ENCODE measurements around the gene COQ3.

COQ3 gene

DNA sequence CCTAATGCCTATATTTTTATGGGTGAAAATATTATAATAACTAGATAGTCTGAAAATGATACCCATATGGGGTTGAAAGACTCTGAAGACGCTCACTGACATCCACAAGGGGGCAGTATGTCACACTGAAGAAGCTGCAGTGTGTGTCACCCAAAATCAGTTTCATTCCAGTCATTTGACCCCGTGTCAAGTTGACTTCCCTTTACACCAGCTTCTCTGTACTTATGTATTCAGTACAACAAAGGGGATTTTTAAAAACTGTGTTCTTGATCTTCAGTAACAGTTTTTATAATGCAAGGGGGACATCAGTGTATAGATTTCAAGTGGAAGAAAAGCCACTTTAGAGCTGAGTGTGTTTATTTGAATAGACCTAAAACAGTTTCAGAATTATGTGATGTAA lies 63.8 kb downstream of the COQ3 start:
- DNase-seq: peak; percentile 46 to 81

DNA sequence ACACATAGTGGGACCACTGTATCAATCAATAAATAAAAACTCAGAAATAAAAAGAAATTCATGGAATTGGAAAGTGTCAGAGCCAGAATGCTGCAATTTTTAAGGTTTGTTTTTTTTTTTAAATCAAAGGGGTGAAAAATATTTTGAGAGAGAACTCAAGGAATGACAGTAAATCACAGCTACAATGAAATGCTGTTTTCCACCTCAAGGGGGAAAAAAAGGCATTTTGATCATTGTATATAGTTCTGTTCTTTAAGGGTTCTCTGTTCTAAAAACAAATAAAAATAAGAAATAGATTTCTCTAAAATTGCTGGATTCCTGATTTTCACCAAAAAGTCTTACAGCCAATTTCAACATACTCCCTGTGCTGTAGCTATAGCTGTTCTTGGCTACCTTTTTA lies 69.0 kb downstream of the COQ3 start:
- DNase-seq: no peak

Measured in Kasumi-1 (cell line).